ENCODE results near the gene MALRD1. TPM values are rescaled to one million over a fixed set of nuclear protein-coding genes. Genes with fewer than 3 reads are reported as not detected.

Gene MALRD1
- total RNA-seq, 1 donor from 2014 or later: 0.84 TPM

- H3K27ac Mint-ChIP-seq (ENCODE audit: unreplicated experiment): no peak overlapping the region
- H3K9me3 Mint-ChIP-seq: no peaks in the 10 kb centered on the region
- no peak overlapping the region for H3K4me3 Mint-ChIP-seq
- no peaks in the 10 kb centered on the region for H3K4me1 Mint-ChIP-seq
- H3K27me3 Mint-ChIP-seq (ENCODE audit: low read depth): no peaks in the 10 kb centered on the region
- TF ChIP-seq CTCF (conservative IDR thresholded peaks at IDR 0.05): no peak
- DNase-seq (ENCODE audit: low read depth, low spot score): no peak
- no peaks in the 10 kb centered on the region for H3K36me3 Mint-ChIP-seq (ENCODE audit: low read depth)
These were observed 482.7 kb downstream of the MALRD1 start for GRCh38 chr10:19531324-19531723.

- no peaks in the 10 kb centered on the region for H3K9me3 Mint-ChIP-seq
- no peak for TF ChIP-seq CTCF (conservative IDR thresholded peaks at IDR 0.05)
- DNase-seq (ENCODE audit: low read depth, low spot score): no peak
- no peaks in the 10 kb centered on the region for H3K27me3 Mint-ChIP-seq (ENCODE audit: low read depth)
- H3K27ac Mint-ChIP-seq (ENCODE audit: unreplicated experiment): no peak overlapping the region
- H3K4me3 Mint-ChIP-seq: no peak overlapping the region
- no peaks in the 10 kb centered on the region for H3K36me3 Mint-ChIP-seq (ENCODE audit: low read depth)
- H3K4me1 Mint-ChIP-seq: no peaks in the 10 kb centered on the region
These were observed 483.8 kb downstream of the MALRD1 start for GRCh38 chr10:19532411-19532810.

GRCh38 chr10:19541299-19541698 lies 492.7 kb downstream of the MALRD1 start:
- TF ChIP-seq CTCF (conservative IDR thresholded peaks at IDR 0.05): no peak
- no peak for DNase-seq (ENCODE audit: low read depth, low spot score)
- H3K27me3 Mint-ChIP-seq (ENCODE audit: low read depth): no peaks in the 10 kb centered on the region
- no peaks in the 10 kb centered on the region for H3K4me1 Mint-ChIP-seq
- no peaks in the 10 kb centered on the region for H3K36me3 Mint-ChIP-seq (ENCODE audit: low read depth)
- no peak overlapping the region for H3K27ac Mint-ChIP-seq (ENCODE audit: unreplicated experiment)
- no peak overlapping the region for H3K4me3 Mint-ChIP-seq
- peaks cover 2% of the 10 kb centered on the region for H3K9me3 Mint-ChIP-seq

GRCh38 chr10:19546224-19546623 lies 497.6 kb downstream of the MALRD1 start:
- no peak for TF ChIP-seq CTCF (conservative IDR thresholded peaks at IDR 0.05)
- peaks cover 4% of the 10 kb centered on the region for H3K9me3 Mint-ChIP-seq
- no peak for DNase-seq (ENCODE audit: low read depth, low spot score)
- no peaks in the 10 kb centered on the region for H3K36me3 Mint-ChIP-seq (ENCODE audit: low read depth)
- no peak overlapping the region for H3K27ac Mint-ChIP-seq (ENCODE audit: unreplicated experiment)
- H3K27me3 Mint-ChIP-seq (ENCODE audit: low read depth): no peaks in the 10 kb centered on the region
- H3K4me1 Mint-ChIP-seq: no peaks in the 10 kb centered on the region
- no peak overlapping the region for H3K4me3 Mint-ChIP-seq

- TF ChIP-seq CTCF (conservative IDR thresholded peaks at IDR 0.05): no peak
- Mint-ChIP-seq H3K9me3 (peaks cover 4% of the 10 kb centered on the region), H3K4me1 (no peaks in the 10 kb centered on the region), H3K36me3 (ENCODE audit: low read depth) (no peaks in the 10 kb centered on the region), H3K4me3 (no peak overlapping the region), H3K27me3 (ENCODE audit: low read depth) (no peaks in the 10 kb centered on the region), H3K27ac (ENCODE audit: unreplicated experiment) (no peak overlapping the region)
- no peak for DNase-seq (ENCODE audit: low read depth, low spot score)
These were observed 500.9 kb downstream of the MALRD1 start for GRCh38 chr10:19549503-19549902.

GRCh38 chr10:19556666-19557065 lies 508.1 kb downstream of the MALRD1 start:
- no peak overlapping the region for H3K27ac Mint-ChIP-seq (ENCODE audit: unreplicated experiment)
- no peak overlapping the region for H3K4me3 Mint-ChIP-seq
- no peaks in the 10 kb centered on the region for H3K36me3 Mint-ChIP-seq (ENCODE audit: low read depth)
- no peak for DNase-seq (ENCODE audit: low read depth, low spot score)
- H3K9me3 Mint-ChIP-seq: peaks cover 7% of the 10 kb centered on the region
- H3K4me1 Mint-ChIP-seq: no peaks in the 10 kb centered on the region
- H3K27me3 Mint-ChIP-seq (ENCODE audit: low read depth): no peaks in the 10 kb centered on the region
- TF ChIP-seq CTCF (conservative IDR thresholded peaks at IDR 0.05): no peak
